Colonic mucosa (tissue), 4 donors: ENCODE results near the gene ERBB4. TPM values are rescaled to one million over a fixed set of nuclear protein-coding genes. Genes with fewer than 3 reads are reported as not detected.

Source experiments
- DNase-seq: peaks from one replicate; pipeline ENCODE4 v3.0.0-alpha.2; 2020
- H3K27ac ChIP-seq: fragments of 200-600 bp; one replicate; pipeline ENCODE4 v1.8.0; 2021
- H3K27me3 ChIP-seq: fragments of 200-600 bp; one replicate; pipeline ENCODE4 v1.8.0; 2021
- H3K36me3 ChIP-seq: fragments of 200-600 bp; one replicate; pipeline ENCODE4 v1.8.0; 2021
- H3K4me1 ChIP-seq: fragments of 200-600 bp; one replicate; pipeline ENCODE4 v1.8.0; 2021; ENCODE audit warnings: mild to moderate bottlenecking
- H3K4me3 ChIP-seq: fragments of 200-600 bp; one replicate; pipeline ENCODE4 v1.8.0; 2021
- H3K9ac ChIP-seq, 2 donors: one replicate each; pipeline ENCODE4 v1.7.0; 2013; ENCODE audit warnings: control low read depth in 2 of 2, low read depth in 2 of 2, low read length in 2 of 2
- H3K9me3 ChIP-seq: fragments of 200-600 bp; one replicate; pipeline ENCODE4 v1.8.0; 2021
- CTCF ChIP-seq: fragments of 200-600 bp; IDR thresholded peaks from one replicate; pipeline ENCODE4 v1.8.0; 2022; ENCODE audit warnings: antibody characterized with exemption, mild to moderate bottlenecking
- intact Hi-C: fragments of 100-400 bp; cut with DNase I; formaldehyde crosslinking; loops from one replicate; pipeline ENCODE4 v1.14.1; 2022
- total RNA-seq, 2 donors: library from RNA; stranded (reverse); fragmentation: NEBNext Ultra II Directional in 1 of 2; extraction: Animal tissue kit (Norgen Biotek cat#: 25700) in 1 of 2; gene quantifications; one replicate each; pipeline ENCODE4 v1.2.1, GENCODE V29; 2021
- donor health status: healthy.
- donor health status: DM: no; HTN: no; CAD: no.
- donor health status: DM: no; HTN: no; CAD: no.

Gene ERBB4
- total RNA-seq, 2 donors from 2014 or later: 0.05 to 0.07 TPM

- H3K27ac ChIP-seq: no peak overlapping the region
- no peaks in the 10 kb centered on the region for H3K4me1 ChIP-seq
- no peaks in the 10 kb centered on the region for H3K27me3 ChIP-seq
- H3K9me3 ChIP-seq: no peaks in the 10 kb centered on the region
- intact Hi-C loops: no loop called here
- TF ChIP-seq CTCF: no peak
- H3K4me3 ChIP-seq: no peak overlapping the region
- no peak overlapping the region for H3K9ac ChIP-seq
- H3K36me3 ChIP-seq: no peaks in the 10 kb centered on the region
- DNase-seq: no peak
These were observed 402.3 kb downstream of the ERBB4 start for GRCh38 chr2:212136216-212136795.

- no peaks in the 10 kb centered on the region for H3K4me1 ChIP-seq
- no peak overlapping the region for H3K27ac ChIP-seq
- TF ChIP-seq CTCF: no peak
- DNase-seq: no peak
- H3K9ac ChIP-seq: no peak overlapping the region
- no peaks in the 10 kb centered on the region for H3K36me3 ChIP-seq
- H3K9me3 ChIP-seq: no peaks in the 10 kb centered on the region
- no peaks in the 10 kb centered on the region for H3K27me3 ChIP-seq
- H3K4me3 ChIP-seq: no peak overlapping the region
- intact Hi-C loops: no loop called here
These were observed 402.9 kb downstream of the ERBB4 start for GRCh38 chr2:212135739-212136138.

- DNase-seq: no peak
- Histone ChIP-seq H3K27me3 (no peaks in the 10 kb centered on the region), H3K9me3 (no peaks in the 10 kb centered on the region), H3K27ac (no peak overlapping the region), H3K4me3 (no peak overlapping the region), H3K36me3 (no peaks in the 10 kb centered on the region), H3K9ac (no peak overlapping the region), H3K4me1 (no peaks in the 10 kb centered on the region)
- intact Hi-C loops: no loop called here
- no peak for TF ChIP-seq CTCF
These were observed 405.3 kb downstream of the ERBB4 start for GRCh38 chr2:212133337-212133736.

GRCh38 chr2:212124598-212124997 is 414.0 kb downstream of the ERBB4 start:
- intact Hi-C loops: no loop called here

GRCh38 chr2:212119591-212119990 is 419.0 kb downstream of the ERBB4 start:
- Histone ChIP-seq H3K9ac (no peak overlapping the region), H3K27me3 (no peaks in the 10 kb centered on the region), H3K9me3 (no peaks in the 10 kb centered on the region)

More at GRCh38 chr2:212124598-212124997, 414.0 kb downstream of the ERBB4 start:
- no peak overlapping the region for H3K9ac ChIP-seq
- H3K27me3 ChIP-seq: no peaks in the 10 kb centered on the region
- no peaks in the 10 kb centered on the region for H3K36me3 ChIP-seq
- H3K9me3 ChIP-seq: no peaks in the 10 kb centered on the region
- no peak for TF ChIP-seq CTCF
- DNase-seq: no peak
- H3K4me3 ChIP-seq: no peak overlapping the region
- H3K4me1 ChIP-seq: no peaks in the 10 kb centered on the region
- no peak overlapping the region for H3K27ac ChIP-seq

More at GRCh38 chr2:212119591-212119990, 419.0 kb downstream of the ERBB4 start:
- H3K4me1 ChIP-seq: no peaks in the 10 kb centered on the region
- intact Hi-C loops: no loop called here
- no peak for TF ChIP-seq CTCF
- no peaks in the 10 kb centered on the region for H3K36me3 ChIP-seq
- no peak overlapping the region for H3K27ac ChIP-seq
- H3K4me3 ChIP-seq: no peak overlapping the region
- no peak for DNase-seq
